SKM-1 treated with dmso at 0.1 percent for 144 hours (cell line): Measurements from ENCODE around the gene PYGO2.

Experiments used
- DNase-seq: peaks from one replicate; lab custom pipeline; 2025; ENCODE audit not compliant: unreplicated experiment; lab: John Stamatoyannopoulos, UW

Gene PYGO2

DNA sequence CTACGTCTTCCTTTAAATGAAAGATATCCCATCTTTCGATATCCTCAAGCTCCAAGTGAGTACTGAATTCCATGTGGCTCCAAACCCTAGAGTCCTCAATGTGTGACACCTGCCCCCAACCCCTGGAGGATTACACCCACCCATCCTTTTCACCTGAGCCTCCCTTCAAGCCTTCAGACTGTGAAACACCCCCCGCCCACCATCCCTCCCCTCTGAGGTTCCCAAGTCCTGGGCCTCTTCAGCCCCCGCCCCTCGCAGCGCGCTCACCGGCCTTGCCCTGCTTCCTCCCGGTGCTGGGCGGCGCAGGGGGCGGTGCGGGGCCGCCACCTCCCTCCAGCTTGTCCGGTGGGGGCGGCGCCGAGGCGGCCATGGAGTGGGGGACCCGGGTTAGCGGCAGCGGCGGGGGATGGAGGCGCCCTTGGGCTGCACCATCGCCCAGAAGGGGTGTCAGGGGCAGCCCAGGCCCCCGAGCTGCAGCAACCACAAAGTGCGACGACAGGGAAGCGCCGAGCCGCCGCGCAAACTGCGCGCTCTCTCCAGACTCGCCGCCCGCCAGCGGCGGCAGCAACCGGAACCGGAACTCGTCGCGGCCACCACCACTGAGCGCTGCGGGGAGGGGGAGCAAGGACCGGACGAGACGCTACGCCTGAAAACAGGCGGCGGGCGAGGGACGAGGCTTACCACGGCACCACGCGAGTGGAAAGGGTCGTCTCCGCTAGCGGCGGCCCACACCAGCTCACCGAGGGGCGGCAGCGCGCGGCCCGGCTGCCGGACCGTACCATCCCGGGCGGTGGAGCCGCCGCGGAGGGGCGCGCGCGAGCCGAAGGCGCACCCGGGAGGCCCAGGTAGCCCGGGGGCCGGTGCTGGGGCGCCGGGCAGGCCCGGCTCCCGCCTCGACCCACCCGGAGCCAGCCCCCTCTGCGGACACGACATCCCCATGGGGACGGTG lies at the start of gene PYGO2:
PYGO2 (minus strand) TSS at position 576 of the 949 bp plus-strand sequence; CDS start at position 370, 206 bp downstream.
- peak; percentile 80 for DNase-seq

DNA sequence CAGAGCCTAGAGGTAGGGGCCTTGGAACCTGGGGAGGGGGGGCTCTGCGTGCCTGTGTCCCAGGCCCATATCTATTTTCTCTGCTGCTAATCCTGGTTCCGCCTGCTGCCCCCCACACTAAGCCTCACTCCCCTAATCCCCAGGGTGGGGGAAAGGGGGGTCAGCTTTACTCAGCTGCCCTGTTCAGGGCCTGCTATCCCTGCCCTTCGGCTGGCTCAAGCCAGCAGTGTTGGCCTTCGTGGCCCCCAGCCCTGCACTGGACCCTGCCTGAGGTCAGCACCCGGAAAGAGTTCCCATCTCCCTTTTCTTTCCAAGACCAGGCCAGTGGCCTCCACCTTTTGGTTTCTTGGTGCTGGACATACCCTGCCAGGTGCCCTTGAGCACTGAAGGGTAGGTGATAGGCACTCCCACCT lies 49.4 kb upstream of the PYGO2 start:
- DNase-seq, result no peak

- peak; percentile 73 for DNase-seq
These were observed 48.8 kb upstream of the PYGO2 start for GRCh38 chr1:155010211-155010918.

GRCh38 chr1:155009742-155010141 lies 48.2 kb upstream of the PYGO2 start:
- no peak for DNase-seq

- DNase-seq, result no peak
These were observed 47.7 kb upstream of the PYGO2 start for GRCh38 chr1:155009221-155009711.

GRCh38 chr1:155008015-155008941 lies 46.7 kb upstream of the PYGO2 start:
- DNase-seq, result peak; percentile 21

GRCh38 chr1:155007251-155007828 lies 45.8 kb upstream of the PYGO2 start:
- no peak for DNase-seq

GRCh38 chr1:155006601-155007101 lies 45.1 kb upstream of the PYGO2 start:
- DNase-seq, result peak; percentile 90

GRCh38 chr1:155005076-155006011 lies 43.8 kb upstream of the PYGO2 start:
- DNase-seq, result no peak

DNA sequence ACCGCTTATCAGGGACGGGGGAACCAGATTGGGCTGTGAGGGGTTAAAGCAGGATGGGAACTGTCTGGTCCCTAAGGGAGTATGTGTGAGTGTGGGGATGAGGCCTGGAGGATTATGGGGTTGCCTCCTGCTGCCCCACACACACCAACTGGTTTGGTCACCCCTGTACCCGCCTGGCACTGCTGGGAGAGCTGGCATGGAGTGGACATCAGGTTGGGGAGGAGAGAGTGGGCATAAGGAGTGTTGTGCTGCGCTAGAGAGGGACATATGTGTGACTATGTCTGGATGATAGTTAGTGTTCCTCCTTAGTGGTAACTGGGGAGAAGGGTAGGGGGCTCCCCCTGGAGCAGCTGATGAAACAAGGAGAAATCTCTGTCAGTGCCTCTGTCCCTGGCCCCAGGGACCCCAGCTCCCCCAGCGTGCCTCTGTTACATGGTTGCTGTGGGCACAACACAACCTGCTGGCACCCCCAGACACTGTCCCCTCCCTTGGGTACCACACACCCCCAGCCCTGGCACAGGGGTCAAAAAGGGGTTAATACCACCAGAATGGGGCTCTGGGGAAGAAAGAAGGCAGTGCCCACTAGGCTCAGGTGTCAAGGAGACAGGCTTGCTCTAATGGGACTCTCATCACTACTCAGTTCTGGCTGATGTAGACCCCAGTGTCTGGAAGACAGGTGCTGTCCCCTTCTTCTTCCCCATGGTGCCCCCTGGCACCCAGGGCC lies 42.9 kb upstream of the PYGO2 start:
- DNase-seq, result no peak

DNA sequence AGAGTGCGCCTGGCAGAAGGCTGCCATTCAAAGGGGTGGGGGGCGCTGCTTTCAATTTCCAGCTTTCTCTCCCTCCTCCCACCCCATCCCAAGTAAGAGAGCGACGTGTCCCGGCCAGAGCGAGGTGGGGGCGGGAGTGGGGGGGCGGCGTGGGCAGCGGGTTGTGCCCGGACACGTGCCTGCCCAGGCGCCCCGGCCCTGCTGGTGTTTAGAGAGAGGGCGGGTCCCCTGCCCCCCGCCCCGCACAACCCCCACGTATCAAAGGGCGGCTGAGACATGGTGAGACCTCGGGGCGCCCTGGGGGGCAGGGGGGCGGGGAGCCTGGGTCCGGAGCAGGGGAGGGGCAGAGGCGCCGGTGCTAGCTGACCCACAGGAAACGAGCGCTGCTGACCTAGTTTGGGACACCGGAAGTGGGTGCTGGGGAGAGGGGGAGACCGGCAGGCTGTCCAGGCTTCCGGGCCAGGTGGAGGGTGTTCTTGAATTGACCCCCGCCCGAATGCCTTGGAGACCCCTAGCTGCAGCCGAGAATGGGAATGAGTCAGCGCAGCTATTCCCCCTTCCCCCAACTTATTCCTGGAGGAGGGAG lies 42.3 kb upstream of the PYGO2 start:
- no peak for DNase-seq

DNA sequence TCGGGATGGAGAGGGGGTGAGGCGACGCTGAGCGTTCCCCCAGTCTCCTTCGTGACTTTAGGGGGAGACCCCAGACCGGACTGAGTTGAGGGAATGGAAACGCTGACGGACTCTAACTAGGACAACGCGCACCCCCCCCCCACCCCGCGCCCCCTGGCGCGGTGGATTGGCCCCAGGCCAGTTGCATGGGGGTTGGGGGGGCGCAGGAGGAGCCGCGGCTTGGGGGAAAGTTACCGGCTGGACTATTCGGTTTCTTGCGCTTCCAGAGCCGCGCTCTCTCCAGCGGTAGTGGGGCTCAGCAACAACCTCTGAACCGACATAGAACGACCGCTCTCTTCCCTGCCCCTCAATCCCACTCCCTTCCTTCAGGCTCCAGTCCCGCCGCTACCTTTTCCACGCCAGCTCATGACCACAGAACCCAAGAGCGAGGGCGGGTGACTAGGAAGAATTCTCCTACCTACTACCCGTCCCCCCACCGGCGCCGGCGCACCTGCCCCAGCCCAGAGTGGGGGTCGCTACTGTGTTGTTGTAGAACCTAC lies 41.7 kb upstream of the PYGO2 start:
- no peak for DNase-seq

DNA sequence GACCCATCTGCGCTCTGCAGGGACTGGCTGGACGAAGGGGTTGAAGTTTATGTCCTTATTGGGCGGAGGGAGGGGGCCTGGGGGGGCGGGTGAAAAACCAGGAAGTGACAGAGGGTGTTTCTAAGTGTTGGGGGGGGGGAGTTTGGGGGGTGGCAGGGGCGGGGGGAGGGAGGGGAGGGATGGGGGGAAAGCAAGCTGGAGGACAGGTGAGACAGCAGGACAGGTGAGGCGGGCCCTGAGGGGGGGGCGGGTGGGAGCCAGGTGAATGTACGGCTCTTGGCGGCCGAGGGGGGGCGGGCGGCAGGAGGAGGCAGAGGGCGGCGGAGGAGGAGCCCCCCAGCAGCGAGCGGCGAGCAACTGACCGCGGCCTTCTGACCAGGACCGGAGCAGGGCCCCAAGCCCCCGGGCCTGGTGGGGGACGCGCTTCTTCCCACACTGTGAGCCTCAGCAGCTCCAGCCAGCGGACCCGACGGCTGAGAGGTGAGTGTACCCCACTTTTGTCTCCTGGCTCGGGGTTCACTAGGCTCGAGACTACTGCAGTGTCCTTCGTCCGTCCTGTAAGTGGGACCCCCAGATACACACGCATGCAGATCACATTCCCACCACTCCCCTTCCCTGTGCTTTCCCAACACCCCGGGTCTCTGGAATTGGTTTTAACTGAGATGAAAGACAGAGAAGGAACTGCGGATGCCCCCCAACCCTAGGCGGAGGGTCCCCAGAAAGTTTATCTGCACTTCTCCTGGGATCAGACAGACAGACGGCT lies 41.1 kb upstream of the PYGO2 start, which contains the start of gene ZBTB7B:
ZBTB7B (plus strand) TSS at position 339 of the 763 bp plus-strand sequence. CDS start 11,859 bp downstream, outside the sequence.
- DNase-seq, result peak; percentile 98

GRCh38 chr1:155001675-155002463 lies 40.3 kb upstream of the PYGO2 start:
- DNase-seq, result peak; percentile 100

- DNase-seq, result peak; percentile 77
These were observed 39.8 kb upstream of the PYGO2 start for GRCh38 chr1:155001425-155001674.

DNA sequence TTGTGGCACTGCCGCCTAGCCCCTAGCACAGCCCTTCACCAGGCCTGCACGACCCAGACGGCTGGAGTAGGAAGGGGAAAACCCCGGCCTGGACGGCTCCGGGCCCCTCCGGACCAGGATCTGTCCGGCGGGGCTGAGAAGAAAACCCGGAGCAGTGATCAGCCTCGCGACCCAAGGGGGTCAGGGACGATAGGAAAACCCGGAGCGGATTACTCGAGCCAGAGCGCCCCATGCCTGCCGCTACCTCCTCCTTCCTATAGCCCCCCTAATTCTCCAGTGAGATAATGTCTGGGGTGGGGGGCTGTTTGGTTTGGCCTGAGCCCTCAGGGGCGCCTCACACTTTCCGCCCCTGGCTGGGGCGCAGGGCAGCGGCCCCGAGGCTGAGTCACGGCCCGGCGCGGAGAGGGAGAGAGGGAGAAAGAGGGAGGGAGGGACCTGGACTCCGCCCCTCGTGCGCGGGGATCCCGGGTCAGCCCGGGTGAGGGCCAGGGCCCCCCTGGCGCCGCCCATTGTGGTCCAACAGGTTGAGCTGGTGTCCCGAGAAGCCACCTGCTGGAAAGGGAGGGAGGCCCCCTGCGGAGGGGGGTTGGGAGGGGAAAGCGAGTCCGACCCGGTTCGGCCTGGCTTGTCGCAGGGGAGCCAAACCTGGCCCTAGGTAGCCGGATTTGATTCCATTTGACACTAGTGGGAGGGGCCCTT lies 39.3 kb upstream of the PYGO2 start:
- peak; percentile 90 for DNase-seq
